ENCODE data around the gene KRAS.

The KRAS gene

DNA sequence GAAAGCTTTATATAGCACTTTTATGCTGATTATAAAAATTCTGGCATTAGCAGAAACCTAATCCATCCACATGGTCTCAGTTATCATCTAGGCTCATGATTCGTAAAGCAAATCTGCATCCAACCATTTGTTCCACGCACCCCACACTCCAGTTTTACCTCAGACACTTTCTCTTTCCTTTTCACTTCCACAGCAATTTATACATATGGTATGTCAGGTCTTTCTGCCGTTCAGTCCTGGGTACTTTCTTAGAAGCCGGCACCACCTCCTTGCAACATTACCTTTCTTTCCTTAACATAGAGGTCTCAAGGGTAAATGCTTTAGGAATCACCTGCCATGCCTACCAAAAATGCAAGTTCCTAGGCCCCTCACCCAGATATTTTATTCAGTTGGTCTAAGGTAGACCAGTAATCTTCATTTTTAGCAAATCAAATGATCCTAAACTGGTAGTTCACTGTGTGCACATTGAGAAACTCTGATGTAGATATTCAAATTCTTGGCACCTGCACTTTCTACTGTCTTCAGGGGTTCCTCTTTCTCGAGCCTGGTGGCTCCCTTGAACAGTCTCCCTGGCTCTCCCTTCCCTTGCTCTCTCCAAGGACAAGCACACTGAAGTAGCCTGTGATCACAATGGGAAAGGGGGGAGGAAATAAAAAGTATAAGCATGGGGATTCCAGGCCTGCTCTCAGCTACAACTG is 2.8 kb upstream of the KRAS start:
- TF ChIP-seq, protein P1, sequence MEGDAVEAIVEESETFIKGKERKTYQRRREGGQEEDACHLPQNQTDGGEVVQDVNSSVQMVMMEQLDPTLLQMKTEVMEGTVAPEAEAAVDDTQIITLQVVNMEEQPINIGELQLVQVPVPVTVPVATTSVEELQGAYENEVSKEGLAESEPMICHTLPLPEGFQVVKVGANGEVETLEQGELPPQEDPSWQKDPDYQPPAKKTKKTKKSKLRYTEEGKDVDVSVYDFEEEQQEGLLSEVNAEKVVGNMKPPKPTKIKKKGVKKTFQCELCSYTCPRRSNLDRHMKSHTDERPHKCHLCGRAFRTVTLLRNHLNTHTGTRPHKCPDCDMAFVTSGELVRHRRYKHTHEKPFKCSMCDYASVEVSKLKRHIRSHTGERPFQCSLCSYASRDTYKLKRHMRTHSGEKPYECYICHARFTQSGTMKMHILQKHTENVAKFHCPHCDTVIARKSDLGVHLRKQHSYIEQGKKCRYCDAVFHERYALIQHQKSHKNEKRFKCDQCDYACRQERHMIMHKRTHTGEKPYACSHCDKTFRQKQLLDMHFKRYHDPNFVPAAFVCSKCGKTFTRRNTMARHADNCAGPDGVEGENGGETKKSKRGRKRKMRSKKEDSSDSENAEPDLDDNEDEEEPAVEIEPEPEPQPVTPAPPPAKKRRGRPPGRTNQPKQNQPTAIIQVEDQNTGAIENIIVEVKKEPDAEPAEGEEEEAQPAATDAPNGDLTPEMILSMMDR (IDR thresholded peaks at IDR 0.05; ENCODE audit: low read depth, low read length) = no peak
- H3K27ac ChIP-seq = no peak overlapping the region
- no peak overlapping the region for H3K4me3 ChIP-seq (ENCODE audit: low read depth, low read length)
- H3K36me3 ChIP-seq = no peaks in the 10 kb centered on the region; the same call in 1 of the 2 replicates
- H3K9me3 ChIP-seq (ENCODE audit: severe bottlenecking) = no peaks in the 10 kb centered on the region
- no peaks in the 10 kb centered on the region for H3K27me3 ChIP-seq (ENCODE audit: insufficient read depth, low read depth, severe bottlenecking)
- no peak for DNase-seq

DNA sequence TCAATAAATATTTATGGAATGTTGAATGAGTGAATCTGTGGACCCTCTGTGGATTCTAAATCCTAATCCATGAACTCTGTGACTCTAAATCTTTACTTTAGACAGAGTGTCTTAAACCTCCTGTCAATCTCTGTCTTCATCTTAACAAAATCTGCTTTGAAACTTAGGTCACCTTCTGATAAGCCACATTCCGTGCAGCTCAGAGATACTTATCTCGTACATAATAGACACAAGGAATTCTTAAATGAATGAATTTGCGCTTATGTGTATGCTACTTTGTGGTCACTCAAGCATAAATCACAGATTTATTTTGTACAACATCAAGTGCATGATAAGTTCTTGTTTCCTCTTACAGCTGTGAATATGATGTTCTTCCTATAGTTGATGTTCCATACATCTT is 2.2 kb upstream of the KRAS start:
- Histone ChIP-seq H3K9me3 (ENCODE audit: severe bottlenecking) (no peaks in the 10 kb centered on the region), H3K27ac (no peak overlapping the region), H3K36me3 (no peaks in the 10 kb centered on the region; the same call in 1 of the 2 replicates), H3K4me3 (ENCODE audit: low read depth, low read length) (no peak overlapping the region), H3K27me3 (ENCODE audit: insufficient read depth, low read depth, severe bottlenecking) (no peaks in the 10 kb centered on the region)
- no peak for DNase-seq
- TF ChIP-seq, protein P1 (IDR thresholded peaks at IDR 0.05; ENCODE audit: low read depth, low read length) = no peak

DNA sequence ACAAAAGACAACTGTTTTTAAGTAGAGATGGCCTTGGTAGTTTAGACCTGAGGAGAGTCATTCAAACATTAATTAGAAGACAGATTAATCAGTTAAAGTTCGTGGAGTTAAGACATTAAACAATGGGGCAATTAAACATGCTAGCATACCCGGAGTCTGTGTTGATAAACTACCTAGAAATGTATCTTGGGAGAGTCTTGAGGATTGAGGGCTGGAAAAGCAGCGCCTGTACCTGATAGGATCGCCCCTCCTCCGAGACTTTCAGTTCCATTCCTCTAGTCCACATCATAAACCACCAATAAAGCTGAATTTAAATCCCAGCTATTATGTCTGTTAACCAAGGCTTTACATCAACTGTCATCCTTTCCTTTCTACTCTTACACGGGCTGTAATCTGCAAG is 1.0 kb upstream of the KRAS start:
- Histone ChIP-seq H3K9me3 (ENCODE audit: severe bottlenecking) (no peaks in the 10 kb centered on the region), H3K27ac (peak overlapping the region; percentile 92), H3K27me3 (ENCODE audit: insufficient read depth, low read depth, severe bottlenecking) (no peaks in the 10 kb centered on the region), H3K4me3 (ENCODE audit: low read depth, low read length) (peak overlapping the region; percentile 59), H3K36me3 (no peaks in the 10 kb centered on the region; the same call in 1 of the 2 replicates)
- no peak for DNase-seq
- TF ChIP-seq, protein P1 (IDR thresholded peaks at IDR 0.05; ENCODE audit: low read depth, low read length) = no peak

DNA sequence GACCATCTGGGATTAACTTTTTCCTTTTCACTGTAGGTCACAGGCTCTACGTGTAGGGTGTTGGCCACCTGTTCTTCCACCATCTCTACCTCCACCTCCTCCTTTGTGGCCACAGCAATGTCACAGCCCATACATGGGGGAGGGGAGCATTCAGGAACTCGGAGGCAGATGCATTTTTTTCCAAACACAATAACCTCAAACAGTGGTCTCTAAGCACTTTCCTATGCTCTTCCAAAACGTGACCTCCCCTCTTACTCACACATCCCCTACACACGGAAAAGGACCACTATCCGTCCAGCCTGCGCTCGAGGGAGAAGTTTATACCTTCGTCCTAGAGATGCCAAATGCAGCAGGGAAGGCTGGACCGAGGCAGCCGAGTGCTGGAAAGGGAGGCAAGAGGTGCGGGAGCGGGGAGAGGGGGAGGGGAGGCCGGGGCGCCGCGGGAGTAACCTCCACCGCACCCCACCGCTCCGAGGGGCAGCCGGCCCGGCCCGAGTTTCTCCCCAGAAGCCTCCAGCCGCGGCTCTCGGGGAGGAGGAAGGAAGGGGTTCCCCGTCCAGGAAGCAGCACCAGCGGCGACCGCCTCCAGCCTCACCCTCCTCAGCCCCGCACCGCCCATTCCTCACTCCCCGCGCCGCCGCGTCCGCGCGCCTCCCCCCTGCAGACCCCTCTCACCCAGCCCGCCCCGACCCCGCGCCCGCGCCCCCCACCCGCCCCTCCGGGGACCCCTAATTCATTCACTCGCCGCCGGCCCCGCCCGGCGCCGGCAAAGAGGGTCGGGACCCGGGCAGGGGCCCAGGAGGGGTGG is 594 bp downstream of the KRAS start:
- peaks cover 2% of the 10 kb centered on the region; the same call in 1 of the 2 replicates for H3K36me3 ChIP-seq
- peak; percentile 72 for DNase-seq
- H3K9me3 ChIP-seq (ENCODE audit: severe bottlenecking) = no peaks in the 10 kb centered on the region
- H3K27ac ChIP-seq = peak overlapping the region; percentile 92
- no peaks in the 10 kb centered on the region for H3K27me3 ChIP-seq (ENCODE audit: insufficient read depth, low read depth, severe bottlenecking)
- TF ChIP-seq, protein P1 (IDR thresholded peaks at IDR 0.05; ENCODE audit: low read depth, low read length) = no peak
- H3K4me3 ChIP-seq (ENCODE audit: low read depth, low read length) = peak overlapping the region; percentile 62

DNA sequence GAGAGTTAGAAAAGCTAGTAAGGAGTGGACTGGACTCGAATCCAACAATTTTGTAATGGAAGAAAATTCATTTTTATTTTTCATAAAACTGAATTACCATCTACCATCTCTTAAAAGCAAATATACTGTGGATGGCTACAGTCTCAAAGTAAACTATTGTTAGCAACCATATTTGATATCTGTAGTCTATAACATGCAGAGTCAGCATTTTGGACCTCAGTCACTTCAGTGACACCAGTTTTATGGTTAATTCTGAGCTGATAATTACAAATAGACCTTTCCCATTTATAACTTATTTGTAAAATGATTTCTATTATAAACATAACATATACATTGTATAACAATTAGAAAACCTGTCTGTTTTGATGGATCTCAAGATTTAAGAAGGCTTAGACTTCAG is 2.0 kb downstream of the KRAS start:
- TF ChIP-seq, protein P1 (IDR thresholded peaks at IDR 0.05; ENCODE audit: low read depth, low read length) = no peak
- no peak overlapping the region for H3K4me3 ChIP-seq (ENCODE audit: low read depth, low read length)
- H3K9me3 ChIP-seq (ENCODE audit: severe bottlenecking) = no peaks in the 10 kb centered on the region
- H3K27ac ChIP-seq = peak overlapping the region; percentile 45
- no peak for DNase-seq
- no peaks in the 10 kb centered on the region for H3K27me3 ChIP-seq (ENCODE audit: insufficient read depth, low read depth, severe bottlenecking)
- peaks cover 7% of the 10 kb centered on the region; the same call in 1 of the 2 replicates for H3K36me3 ChIP-seq

Measured in WERI-Rb-1 (cell line).